ENCODE results near the gene DALRD3.

DALRD3 gene

GRCh38 chr3:49034650-49035049 lies 16.3 kb upstream of the DALRD3 start:
- no peak overlapping the region for H3K4me3 ChIP-seq (ENCODE audit: low read length)
- no peak for TF ChIP-seq CTCF (IDR thresholded peaks at IDR 0.05; ENCODE audit: insufficient read depth, low read depth, low read length, missing control alignments)
- no peak for DNase-seq (ENCODE audit: low read depth)

GRCh38 chr3:49032646-49033304 lies 14.4 kb upstream of the DALRD3 start:
- H3K4me3 ChIP-seq (ENCODE audit: low read length): no peak overlapping the region
- no peak for DNase-seq (ENCODE audit: low read depth)
- no peak for TF ChIP-seq CTCF (IDR thresholded peaks at IDR 0.05; ENCODE audit: insufficient read depth, low read depth, low read length, missing control alignments)

- no peak for DNase-seq (ENCODE audit: low read depth)
- no peak for TF ChIP-seq CTCF (IDR thresholded peaks at IDR 0.05; ENCODE audit: insufficient read depth, low read depth, low read length, missing control alignments)
- no peak overlapping the region for H3K4me3 ChIP-seq (ENCODE audit: low read length)
These were observed 11.9 kb upstream of the DALRD3 start for GRCh38 chr3:49030321-49030720.

- no peak for TF ChIP-seq CTCF (IDR thresholded peaks at IDR 0.05; ENCODE audit: insufficient read depth, low read depth, low read length, missing control alignments)
- no peak for DNase-seq (ENCODE audit: low read depth)
- no peak overlapping the region for H3K4me3 ChIP-seq (ENCODE audit: low read length)
These were observed 11.1 kb upstream of the DALRD3 start for GRCh38 chr3:49029563-49029884.

- peak; percentile 90 for DNase-seq (ENCODE audit: low read depth)
- H3K4me3 ChIP-seq (ENCODE audit: low read length): peak within 1 kb of the TSS; percentile 97
- no peak for TF ChIP-seq CTCF (IDR thresholded peaks at IDR 0.05; ENCODE audit: insufficient read depth, low read depth, low read length, missing control alignments)
These were observed 10.5 kb upstream of the DALRD3 start, which contains the start of gene IMPDH2 for GRCh38 chr3:49028673-49029562. Gene IMPDH2 (minus strand): TSS chr3:49029398. CDS start chr3:49029350, 48 bp downstream.

GRCh38 chr3:49028298-49028672 lies 9.9 kb upstream of the DALRD3 start:
- TF ChIP-seq CTCF (IDR thresholded peaks at IDR 0.05; ENCODE audit: insufficient read depth, low read depth, low read length, missing control alignments): no peak
- no peak for DNase-seq (ENCODE audit: low read depth)
- peak overlapping the region; percentile 97 for H3K4me3 ChIP-seq (ENCODE audit: low read length)
